IPS DF 19.7 (cell line): Measurements from ENCODE around the gene SBF2.
"Not testable (repeated sequence)": the region's sequence is repeated elsewhere in the genome, so short reads cannot be mapped to it uniquely, and the experiment has no call there.

Source experiments
- DNase-seq: peaks from one replicate; pipeline ENCODE4 v3.0.0-alpha.2; 2013; ENCODE audit warnings: low read depth, low spot score

SBF2 gene

DNA sequence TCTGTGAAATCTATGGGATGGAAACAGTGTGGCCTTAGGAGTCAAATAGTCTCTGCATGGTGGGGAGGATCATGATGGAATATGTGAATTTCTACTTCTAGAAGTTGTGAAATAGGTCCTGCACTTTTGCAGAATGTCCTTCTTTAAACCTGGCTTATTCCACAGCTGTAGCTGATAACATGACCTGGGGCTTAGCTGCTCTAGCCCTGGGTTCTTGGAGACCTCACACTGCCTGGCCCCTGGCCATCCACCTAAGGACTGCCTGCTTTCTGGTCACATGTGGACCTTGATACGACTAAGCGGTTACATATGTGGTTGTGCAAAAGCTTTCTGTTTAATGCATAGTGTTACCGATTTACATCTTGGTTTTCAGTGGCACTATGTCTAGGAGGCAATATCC is 541.9 kb downstream of the SBF2 start:
- no peak for DNase-seq

DNA sequence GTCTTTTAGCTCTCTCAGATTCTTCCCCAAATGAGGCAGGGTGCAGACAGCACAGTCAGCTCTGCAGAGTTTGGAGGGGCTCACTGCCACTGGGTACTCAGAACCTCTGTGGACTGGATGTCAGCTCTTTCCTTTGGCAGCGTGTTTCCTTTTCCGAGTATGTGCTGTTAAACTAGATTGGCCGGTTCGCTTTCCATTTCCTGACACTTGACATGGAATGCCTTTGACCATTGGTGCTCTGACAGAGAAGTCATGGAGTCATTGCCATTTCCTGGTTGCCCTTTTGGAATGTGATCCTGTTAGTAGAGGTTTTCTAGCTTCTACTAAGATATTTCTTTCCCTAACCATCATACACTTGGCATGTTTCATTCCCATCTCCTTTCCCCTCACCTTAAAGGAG is 543.5 kb downstream of the SBF2 start:
- no peak for DNase-seq

DNA sequence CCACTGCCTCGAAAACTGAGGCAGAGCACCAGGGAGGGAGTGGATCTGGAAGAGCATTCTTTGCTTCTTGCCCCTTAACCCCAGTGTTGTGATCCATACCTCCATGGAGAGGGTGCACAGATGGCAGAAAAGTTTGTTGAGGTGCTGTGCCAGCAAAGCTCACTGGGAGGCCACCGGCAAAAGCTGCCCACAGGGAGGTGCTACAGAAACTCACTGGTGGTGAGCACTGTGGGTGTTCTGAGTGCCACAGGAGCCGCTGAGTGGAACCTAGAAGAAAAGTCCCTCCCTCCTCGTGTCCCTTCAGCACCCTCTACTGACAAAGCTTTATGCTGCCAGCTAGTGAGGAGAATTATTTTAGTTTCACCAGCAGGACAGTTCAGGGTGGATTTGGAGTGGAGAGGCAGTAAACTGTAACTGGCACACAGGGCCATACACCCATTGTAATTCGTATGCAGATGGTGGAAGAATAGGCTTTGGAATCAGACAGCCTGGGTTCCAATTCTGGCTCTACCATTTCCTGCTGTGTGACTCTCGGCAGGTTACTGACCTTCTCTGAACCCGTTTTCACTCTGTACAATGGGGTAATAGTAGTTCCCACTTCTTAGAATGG is 545.6 kb downstream of the SBF2 start:
- no peak for DNase-seq

DNA sequence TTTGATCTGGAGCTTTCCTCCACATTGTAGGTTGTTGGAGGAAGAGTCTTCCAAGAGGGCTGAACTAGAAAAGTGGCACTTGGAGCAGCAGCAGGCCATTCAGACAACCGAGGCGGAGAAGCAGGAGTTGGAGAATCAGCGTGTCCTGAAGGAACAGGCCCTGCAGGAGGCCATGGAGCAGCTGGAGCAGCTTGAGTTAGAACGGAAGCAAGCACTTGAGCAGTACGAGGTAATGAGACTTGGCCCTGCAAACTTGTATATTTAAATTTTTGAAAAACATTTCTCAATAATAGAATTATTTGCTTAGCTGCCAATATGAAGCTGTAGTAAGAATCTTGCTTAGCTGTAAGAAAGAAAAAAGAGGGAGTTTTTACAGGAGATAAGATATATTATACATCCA is 546.2 kb downstream of the SBF2 start:
- no peak for DNase-seq

DNA sequence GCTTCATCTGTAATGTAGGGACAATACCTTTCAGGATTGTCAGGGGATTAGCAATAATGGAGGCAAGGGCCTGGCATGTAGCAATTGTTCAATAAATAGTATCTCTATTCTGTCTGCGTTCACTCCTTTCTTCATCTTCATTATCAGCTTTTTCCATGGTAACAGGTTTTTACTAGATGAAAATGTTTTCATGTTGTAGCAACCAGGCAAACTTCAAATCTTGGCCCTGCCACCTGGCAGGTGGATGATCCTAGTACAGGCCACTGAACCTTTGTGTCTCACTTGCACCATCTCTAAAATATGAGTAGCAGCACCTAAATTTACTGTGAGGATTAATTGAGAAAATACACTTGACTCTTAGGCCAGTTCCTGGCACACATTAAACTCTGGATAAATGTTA is 546.8 kb downstream of the SBF2 start:
- DNase-seq: no peak

DNA sequence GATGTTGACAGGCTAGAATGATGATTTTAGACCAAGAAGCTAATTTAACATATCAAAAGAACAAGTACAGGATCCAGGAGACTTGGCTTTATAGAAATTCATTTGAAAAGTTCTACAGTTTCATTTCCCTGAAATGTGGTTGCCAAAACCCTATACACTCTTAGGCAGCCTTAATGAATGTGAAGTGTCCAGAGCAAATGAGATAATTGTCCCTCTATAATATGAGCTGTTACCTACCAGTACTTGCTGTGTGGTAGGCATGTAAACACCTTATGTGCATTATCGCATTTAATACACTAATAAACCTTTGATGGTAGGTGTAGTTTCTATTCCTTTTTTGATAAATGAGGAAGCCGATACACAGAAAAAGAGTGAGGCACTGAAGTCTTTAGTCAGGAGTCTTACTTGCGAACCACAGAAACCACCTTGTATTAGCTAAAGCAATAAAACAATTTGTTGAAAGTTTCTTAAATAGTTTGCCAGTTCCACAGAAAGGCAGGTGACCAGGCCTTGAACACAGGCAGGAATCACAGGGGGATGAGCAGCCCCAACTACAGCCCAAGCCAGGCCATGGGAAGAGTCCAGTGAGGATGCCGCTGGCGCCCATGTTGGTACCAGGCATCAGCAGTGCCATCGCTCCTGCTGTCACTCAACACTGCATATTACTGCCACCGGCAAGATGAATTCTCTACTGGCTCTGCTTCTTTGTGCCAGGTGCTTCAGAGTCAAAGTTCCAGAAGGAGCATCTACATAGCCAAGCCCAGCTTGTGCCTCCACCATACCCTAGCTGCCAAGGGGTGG is 548.4 kb downstream of the SBF2 start:
- no peak for DNase-seq

DNA sequence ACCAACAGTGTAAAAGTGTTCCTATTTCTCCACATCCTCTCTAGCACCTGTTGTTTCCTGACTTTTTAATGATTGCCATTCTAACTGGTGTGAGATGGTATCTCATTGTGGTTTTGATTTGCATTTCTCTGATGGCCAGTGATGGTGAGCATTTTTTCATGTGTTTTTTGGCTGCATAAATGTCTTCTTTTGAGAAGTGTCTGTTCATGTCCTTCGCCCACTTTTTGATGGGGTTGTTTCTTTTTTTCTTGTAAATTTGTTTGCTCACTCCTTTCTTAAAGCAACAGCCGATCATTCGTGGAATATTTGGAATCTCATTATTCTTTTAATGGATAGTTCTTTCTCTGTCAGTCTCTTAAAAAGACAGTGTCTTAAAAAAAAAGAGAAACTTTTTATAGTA is 550.5 kb downstream of the SBF2 start:
- DNase-seq: not testable (repeated sequence)

DNA sequence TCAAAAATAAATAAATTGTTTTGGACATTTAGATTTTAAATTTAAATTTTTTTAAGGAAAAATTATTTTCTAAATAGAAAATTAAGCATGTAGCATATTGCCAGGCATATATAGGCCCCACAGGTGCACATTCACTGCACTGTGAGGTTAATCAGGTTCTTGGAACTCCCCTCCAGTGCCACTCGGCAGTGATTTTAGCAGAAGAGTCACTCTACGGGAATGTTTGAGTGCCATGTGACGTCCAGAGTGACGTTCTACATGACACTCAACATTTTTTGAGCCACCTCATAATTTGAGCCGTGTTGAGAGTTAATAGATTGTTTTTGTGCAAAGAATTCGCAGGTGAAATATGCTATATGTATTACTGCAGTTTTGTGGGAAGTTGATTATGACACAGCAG is 552.8 kb downstream of the SBF2 start:
- no peak for DNase-seq

DNA sequence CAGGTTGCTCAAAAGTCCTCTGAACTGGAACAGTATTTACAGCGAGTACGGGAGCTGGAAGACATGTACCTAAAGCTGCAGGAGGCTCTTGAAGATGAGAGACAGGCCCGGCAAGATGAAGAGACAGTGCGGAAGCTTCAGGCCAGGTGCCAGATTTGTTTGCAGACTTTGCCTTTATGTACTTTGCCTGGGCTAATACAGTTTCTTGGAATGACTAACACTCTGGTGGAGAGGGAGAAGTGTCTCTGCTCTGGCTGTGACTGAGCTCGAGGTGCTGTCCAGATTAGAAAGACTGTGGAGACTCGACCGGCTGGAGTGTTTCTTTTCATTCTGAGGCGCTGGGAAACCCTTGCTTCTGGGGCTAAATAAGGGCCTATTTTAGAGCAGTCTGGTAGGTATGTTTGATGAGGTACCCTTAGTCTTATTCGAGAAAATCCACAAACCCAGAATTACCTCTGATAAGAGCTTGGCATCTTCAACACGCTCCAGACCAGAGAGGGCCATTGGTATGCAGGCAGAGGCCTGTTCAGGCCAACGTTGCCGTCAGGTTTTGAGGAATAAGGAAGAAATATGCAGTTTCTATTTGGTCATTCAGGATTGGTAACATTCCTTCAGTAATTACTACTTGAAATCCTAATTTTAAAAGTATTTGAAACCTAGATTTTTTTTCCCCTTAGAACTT is 553.7 kb downstream of the SBF2 start:
- no peak for DNase-seq

DNA sequence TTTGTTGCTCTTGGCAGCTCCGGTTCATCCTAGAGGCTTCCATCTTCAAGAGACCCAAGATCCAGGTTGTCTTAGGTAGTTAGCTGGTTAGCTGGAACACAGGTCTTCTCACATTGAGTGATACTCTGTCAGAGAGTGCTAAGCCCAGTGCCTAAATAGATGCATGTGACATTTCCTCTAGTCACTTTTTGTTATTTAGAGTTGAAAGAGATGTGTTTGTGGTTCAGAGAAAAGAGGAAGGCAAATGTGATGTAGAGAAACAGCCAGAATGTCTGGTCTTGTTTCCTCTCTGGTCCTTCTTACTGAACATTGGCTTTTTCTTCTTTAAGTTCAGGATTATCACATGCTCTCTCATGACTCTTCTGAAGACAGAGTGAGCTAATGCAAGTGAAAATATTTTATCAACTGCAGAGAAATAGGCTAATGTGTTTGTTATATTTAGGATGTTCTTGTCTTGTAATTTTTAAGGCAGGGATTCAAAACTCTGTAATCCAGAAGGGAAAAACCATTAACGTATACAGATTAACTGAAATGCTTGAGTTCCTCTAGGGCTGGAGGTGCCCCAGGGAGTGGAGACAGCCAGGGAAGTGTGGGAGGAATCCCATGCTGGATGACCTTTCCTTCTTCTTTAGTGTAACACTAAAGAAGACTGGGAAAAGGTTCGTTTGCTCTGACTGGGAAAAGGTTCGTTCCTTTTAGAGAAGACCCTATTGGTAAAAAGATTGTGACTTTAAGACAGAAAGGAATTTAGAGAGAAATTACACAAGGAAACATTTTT is 554.7 kb downstream of the SBF2 start:
- DNase-seq: no peak

DNA sequence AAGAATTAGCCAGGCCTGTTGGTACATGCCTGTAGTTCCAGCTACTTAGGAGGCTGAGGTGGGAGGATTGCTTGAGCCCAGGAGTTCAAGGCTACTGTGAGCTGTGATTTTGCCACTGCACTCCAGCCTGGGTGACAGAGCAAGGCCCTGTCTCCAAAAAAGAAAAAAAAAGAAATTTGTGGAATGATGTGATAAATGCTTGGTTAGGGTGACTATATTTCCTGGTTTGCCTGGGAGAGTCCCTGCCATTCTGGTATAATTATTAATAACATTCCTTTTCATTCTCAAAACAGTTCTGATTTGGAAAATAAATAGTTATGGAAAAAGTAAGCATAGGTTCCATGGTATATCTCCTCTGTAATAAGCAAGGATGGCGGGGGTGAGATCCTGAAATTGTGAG is 555.3 kb downstream of the SBF2 start:
- DNase-seq: no peak

DNA sequence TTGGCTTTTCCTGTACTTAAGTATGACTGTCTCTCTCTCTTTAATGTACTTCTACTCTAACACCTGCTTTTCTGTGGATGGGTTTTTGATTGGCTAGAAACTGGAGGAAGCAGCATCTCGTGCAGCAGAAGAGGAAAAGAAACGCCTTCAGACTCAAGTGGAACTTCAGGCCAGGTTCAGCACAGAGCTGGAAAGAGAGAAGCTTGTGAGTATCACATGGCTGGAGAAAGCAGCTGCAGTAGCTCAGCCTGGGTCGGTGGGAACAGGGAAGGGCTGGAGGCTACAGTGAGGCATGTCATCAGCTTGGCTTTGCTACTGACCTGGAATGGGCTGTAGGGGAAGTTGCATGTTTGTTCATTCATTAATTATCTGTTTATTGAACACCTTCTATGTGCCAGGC is 555.9 kb downstream of the SBF2 start:
- DNase-seq: no peak

DNA sequence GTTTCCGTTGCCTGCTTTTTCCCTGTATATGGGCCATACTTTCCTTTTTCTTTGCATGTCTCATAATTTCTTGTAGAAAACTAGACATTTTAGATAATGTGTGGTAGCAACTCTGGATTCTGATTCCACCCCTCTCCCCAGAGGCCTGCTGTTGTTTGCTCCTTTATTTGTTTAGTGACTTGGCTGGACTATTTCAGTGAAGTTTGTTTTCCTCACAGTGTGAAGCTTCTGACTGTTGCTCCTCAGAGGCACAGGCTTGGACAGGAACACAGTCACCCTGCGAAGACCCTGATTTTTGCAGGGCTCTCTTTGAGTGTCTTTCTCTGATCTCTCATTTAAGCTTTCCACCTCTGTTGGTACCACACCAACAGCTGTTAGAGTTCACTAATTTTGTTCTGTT is 557.7 kb downstream of the SBF2 start:
- no peak for DNase-seq

DNA sequence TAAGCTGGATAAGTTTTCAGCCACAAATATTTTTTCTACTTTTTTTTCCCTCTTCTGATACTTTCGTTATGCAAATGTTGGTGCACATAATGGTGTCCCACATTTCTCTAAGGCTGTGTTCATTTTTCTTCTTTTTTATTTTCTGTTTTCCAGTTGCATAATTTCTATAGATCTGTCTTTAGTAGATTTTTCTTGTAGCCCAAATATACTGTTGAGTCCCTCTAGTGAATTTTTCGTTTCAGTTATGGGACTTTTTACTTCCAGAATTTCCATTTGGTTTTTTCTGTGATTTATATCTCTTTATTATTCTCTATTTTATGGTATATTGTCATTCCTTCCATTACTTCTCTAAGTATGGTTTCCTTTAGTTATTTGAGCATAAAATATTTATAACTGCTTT is 558.1 kb downstream of the SBF2 start:
- DNase-seq: no peak

DNA sequence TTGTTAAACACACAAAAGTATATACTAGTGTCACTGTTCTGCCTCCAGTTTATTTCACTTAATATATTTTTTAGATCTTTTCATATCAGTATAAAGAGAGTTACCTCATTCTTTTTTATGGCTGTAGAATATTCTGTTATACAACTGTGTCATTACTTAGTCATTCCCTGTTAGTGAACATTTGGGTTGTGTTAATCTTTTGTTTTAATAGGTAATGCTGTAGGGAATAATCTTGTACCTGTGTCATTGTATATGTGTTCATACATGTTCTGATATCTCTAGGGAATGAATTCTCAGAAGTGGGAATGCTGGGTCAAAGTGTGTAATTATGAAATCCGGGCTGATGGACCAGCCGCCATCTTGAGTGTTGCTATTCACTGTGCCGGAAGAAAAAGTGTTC is 558.8 kb downstream of the SBF2 start:
- DNase-seq: no peak

DNA sequence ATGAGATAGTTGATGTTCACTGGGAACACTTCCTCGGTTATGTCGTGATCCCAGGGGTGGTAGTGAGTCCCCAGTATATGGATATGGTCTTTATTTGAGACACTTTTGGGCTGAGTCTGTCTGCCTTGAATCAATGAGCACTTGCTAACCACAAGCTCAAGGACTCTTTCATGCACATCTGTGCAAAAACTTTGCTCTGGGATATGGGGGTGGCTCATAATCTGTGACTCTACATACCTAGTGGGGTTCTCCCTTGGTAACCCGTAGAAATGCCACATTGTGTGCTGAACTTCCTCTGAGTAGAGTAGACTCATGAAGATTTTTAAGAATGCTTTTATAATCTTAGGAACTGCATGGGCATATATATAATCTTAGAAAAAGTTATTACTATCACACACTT is 560.8 kb downstream of the SBF2 start:
- DNase-seq: no peak

DNA sequence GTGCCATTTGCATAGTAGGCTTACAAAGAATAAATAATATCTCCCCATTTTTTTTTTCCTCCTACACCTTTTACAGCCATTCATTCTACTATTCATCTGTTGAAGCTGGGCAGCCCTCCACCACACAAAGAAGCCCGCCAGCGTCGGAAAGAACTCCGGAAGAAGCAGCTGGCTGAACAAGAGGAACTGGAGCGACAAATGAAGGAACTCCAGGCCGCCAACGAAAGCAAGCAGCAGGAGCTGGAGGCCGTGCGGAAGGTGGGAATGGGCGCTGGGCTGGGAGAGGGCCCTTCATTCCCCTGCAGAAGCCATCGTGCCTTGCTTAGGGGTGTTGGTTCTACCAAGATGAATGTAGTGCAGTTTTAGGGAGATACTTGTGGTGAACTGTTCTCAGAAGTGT is 561.6 kb downstream of the SBF2 start:
- DNase-seq: no peak

DNA sequence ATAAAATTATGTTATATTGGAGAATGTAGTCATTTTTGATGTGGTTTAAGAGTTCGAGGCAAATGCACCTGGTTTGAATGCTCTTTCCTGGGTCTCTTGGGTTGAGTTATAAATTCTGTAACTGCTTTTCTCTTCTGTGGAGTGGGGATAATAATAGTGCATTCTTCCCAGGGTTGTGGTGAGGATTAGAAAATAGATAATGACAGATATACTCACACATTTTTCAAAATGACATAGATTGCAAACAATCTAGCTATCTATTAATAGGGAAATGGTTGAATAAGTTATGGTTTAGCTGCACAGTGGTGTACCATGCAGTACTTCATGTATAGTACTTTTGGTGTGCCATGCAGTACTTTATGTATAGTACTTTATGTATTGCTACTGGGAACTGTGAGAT is 562.8 kb downstream of the SBF2 start:
- no peak for DNase-seq
